ENCODE results near the gene NECAB3. TPM values are rescaled to one million over a fixed set of nuclear protein-coding genes. Genes with fewer than 3 reads are reported as not detected.

The NECAB3 gene
- total and polyA plus RNA-seq, 2 donors (not counting 1 experiment from before 2014, with no cell fraction given), result 8.5 to 11.8 TPM

DNA sequence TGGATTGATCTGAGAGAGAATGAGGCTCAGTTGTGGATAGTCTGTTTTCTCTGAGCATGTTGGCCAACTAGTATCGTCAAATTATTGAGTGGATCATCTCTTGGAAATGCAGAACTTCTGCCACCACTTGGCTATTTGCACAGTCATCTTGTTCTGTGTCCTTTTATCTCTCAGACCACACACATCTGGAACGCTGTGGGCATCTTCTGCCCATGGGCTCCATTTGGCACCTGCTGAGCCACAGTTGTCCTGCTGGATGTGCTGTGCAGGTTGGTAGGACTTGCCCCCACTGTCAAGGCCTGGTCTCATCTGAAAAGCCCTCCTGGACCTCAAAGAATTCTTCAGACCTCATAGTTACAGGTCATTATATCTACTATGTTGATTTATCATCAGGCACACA lies 28.8 kb downstream of the NECAB3 start:
- H3K27ac ChIP-seq (ENCODE audit: low read length in 2 of 2), result no peak overlapping the region
- H3K9ac ChIP-seq (ENCODE audit: low read length), result no peak overlapping the region
- no peak overlapping the region for H2AFZ ChIP-seq (ENCODE audit: insufficient read depth, low read depth, low read length, poor library complexity, severe bottlenecking)
- DNase-seq (no peak), ATAC-seq (ENCODE audit: low read depth) (no peak)
- peaks cover 0 to 40% of the 10 kb centered on the region in 2 experiments for H3K36me3 ChIP-seq (replicated peaks in 1 of 2; ENCODE audit: control extremely low read depth in 1 of 2, control insufficient read depth in 1 of 2, extremely low read depth in 1 of 2, insufficient read depth in 2 of 2, low read length in 1 of 2)
- H3K9me3 ChIP-seq (ENCODE audit: control extremely low read depth in 1 of 3, control insufficient read depth in 2 of 3, insufficient read depth in 1 of 3, low read length in 2 of 3), result no peaks in the 10 kb centered on the region
- peaks cover 4% of the 10 kb centered on the region for H3K4me1 Mint-ChIP-seq
- no peaks in the 10 kb centered on the region for H3K4me1 ChIP-seq (ENCODE audit: control insufficient read depth in 2 of 2, insufficient read depth in 2 of 2, low read length in 2 of 2)
- 86% methylated on average over 1 of the region's 2 CpGs for WGBS (ENCODE audit: insufficient coverage)
- H3K27ac Mint-ChIP-seq, result peak overlapping the region; percentile 37
- H3K79me2 ChIP-seq (ENCODE audit: control insufficient read depth, insufficient read depth, low read length), result no peaks in the 10 kb centered on the region
- H3K27me3 ChIP-seq (replicated peaks in 1 of 4; ENCODE audit: control extremely low read depth in 1 of 4, control insufficient read depth in 3 of 4, insufficient read depth in 4 of 4, low read length in 3 of 4), result no peaks in the 10 kb centered on the region
- no peaks in the 10 kb centered on the region for H3K9me3 Mint-ChIP-seq (ENCODE audit: insufficient read depth)
- CTCF ChIA-PET, result no interaction called here
- H3K4me3 ChIP-seq (ENCODE audit: control extremely low read depth in 1 of 5, extremely low read depth in 1 of 5, insufficient read depth in 1 of 5, low read depth in 2 of 5, low read length in 4 of 5), result no peak overlapping the region
- intact Hi-C loops (cut with micrococcal nuclease), result no loop called here
- POLR2A ChIA-PET, result no interaction called here
- no peaks in the 10 kb centered on the region for H3K27me3 Mint-ChIP-seq
- TF ChIP-seq EZH2 (IDR thresholded peaks at IDR 0.05; ENCODE audit: borderline replicate concordance, insufficient read depth, low read depth, low read length, poor library complexity, severe bottlenecking), result no peak
- TF ChIP-seq, protein P1, sequence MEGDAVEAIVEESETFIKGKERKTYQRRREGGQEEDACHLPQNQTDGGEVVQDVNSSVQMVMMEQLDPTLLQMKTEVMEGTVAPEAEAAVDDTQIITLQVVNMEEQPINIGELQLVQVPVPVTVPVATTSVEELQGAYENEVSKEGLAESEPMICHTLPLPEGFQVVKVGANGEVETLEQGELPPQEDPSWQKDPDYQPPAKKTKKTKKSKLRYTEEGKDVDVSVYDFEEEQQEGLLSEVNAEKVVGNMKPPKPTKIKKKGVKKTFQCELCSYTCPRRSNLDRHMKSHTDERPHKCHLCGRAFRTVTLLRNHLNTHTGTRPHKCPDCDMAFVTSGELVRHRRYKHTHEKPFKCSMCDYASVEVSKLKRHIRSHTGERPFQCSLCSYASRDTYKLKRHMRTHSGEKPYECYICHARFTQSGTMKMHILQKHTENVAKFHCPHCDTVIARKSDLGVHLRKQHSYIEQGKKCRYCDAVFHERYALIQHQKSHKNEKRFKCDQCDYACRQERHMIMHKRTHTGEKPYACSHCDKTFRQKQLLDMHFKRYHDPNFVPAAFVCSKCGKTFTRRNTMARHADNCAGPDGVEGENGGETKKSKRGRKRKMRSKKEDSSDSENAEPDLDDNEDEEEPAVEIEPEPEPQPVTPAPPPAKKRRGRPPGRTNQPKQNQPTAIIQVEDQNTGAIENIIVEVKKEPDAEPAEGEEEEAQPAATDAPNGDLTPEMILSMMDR (IDR thresholded peaks at IDR 0.05), result no peak
- no peak overlapping the region for H3K4me3 Mint-ChIP-seq
- H4K20me1 ChIP-seq (ENCODE audit: control insufficient read depth, insufficient read depth, low read length, poor library complexity, severe bottlenecking), result no peaks in the 10 kb centered on the region
- no peak overlapping the region for H3K4me2 ChIP-seq (replicated peaks; ENCODE audit: low read depth, low read length, poor library complexity, severe bottlenecking)

DNA sequence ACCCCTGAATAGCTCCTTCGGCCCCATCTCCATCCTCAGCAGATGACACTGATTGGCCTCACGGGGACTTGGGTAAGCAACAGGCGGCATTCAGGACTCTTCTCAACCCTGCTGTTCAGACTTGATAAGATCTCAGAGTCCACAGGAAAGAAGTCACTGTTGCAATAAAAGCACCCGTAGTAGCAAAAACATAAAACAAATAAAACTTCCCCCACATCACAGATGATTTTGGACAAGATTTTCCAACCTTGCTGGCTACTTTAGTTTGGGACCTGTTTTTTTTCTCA lies 29.2 kb downstream of the NECAB3 start:
- Histone ChIP-seq H3K36me3 (replicated peaks in 1 of 2; ENCODE audit: control extremely low read depth in 1 of 2, control insufficient read depth in 1 of 2, extremely low read depth in 1 of 2, insufficient read depth in 2 of 2, low read length in 1 of 2) (peaks cover 0 to 43% of the 10 kb centered on the region in 2 experiments), H3K4me1 (ENCODE audit: control insufficient read depth in 2 of 2, insufficient read depth in 2 of 2, low read length in 2 of 2) (no peaks in the 10 kb centered on the region), H3K4me2 (replicated peaks; ENCODE audit: low read depth, low read length, poor library complexity, severe bottlenecking) (no peak overlapping the region), H4K20me1 (ENCODE audit: control insufficient read depth, insufficient read depth, low read length, poor library complexity, severe bottlenecking) (no peaks in the 10 kb centered on the region), H3K4me3 (ENCODE audit: control extremely low read depth in 1 of 5, extremely low read depth in 1 of 5, insufficient read depth in 1 of 5, low read depth in 2 of 5, low read length in 4 of 5) (no peak overlapping the region), H3K27ac (ENCODE audit: low read length in 2 of 2) (no peak overlapping the region), H3K27me3 (replicated peaks in 1 of 4; ENCODE audit: control extremely low read depth in 1 of 4, control insufficient read depth in 3 of 4, insufficient read depth in 4 of 4, low read length in 3 of 4) (no peaks in the 10 kb centered on the region), H3K9ac (ENCODE audit: low read length) (no peak overlapping the region), H2AFZ (ENCODE audit: insufficient read depth, low read depth, low read length, poor library complexity, severe bottlenecking) (no peak overlapping the region), H3K9me3 (ENCODE audit: control extremely low read depth in 1 of 3, control insufficient read depth in 2 of 3, insufficient read depth in 1 of 3, low read length in 2 of 3) (no peaks in the 10 kb centered on the region), H3K79me2 (ENCODE audit: control insufficient read depth, insufficient read depth, low read length) (no peaks in the 10 kb centered on the region)
- Mint-ChIP-seq H3K9me3 (ENCODE audit: insufficient read depth) (no peaks in the 10 kb centered on the region), H3K27me3 (no peaks in the 10 kb centered on the region), H3K27ac (peak overlapping the region; percentile 37), H3K4me3 (no peak overlapping the region), H3K4me1 (peaks cover 4% of the 10 kb centered on the region)
- ATAC-seq (ENCODE audit: low read depth) (no peak), DNase-seq (no peak)
- ChIA-PET POLR2A (no interaction called here), CTCF (interaction anchor here (0.7 to 1.2 kb wide), 2 partner anchors 23 to 188 kb away, joined by 4 read pairs; no protein-coding TSS in a partner anchor)
- intact Hi-C loops (cut with micrococcal nuclease), result no loop called here
- TF ChIP-seq, protein P1 (IDR thresholded peaks at IDR 0.05), result no peak
- no peak for TF ChIP-seq EZH2 (IDR thresholded peaks at IDR 0.05; ENCODE audit: borderline replicate concordance, insufficient read depth, low read depth, low read length, poor library complexity, severe bottlenecking)
- WGBS (ENCODE audit: insufficient coverage), result 98% methylated on average over 3 of the region's 4 CpGs

All from B cell (primary cell).